Fibroblast of the aortic adventitia (primary cell): ENCODE measurements around the gene CYP2W1. TPM values are rescaled to one million over a fixed set of nuclear protein-coding genes. Genes with fewer than 3 reads are reported as not detected.

Source experiments
- DNase-seq: peaks from one replicate; pipeline ENCODE4 v3.0.0-alpha.2; 2010; ENCODE audit warnings: low read depth
- H3K4me3 ChIP-seq: 2 replicates; pipeline ENCODE4 v1.5.1; 2011; ENCODE audit warnings: low read depth, mild to moderate bottlenecking, control low read depth, low read length, moderate library complexity
- total RNA-seq: library from RNA; depleted of rRNA; stranded (reverse); fragments of >200 nt; gene quantifications from 2 replicates; pipeline ENCODE4 v1.2.3, GENCODE V29; 2012; ENCODE audit warnings: low replicate concordance
- TF ChIP-seq, protein P1 (sequence below): IDR thresholded peaks from 2 replicates; pipeline ENCODE4 v1.5.1; 2011; ENCODE audit warnings: mild to moderate bottlenecking, low read length, control low read depth, inconsistent platforms; ENCODE audit not compliant: insufficient read depth

The CYP2W1 gene
- total RNA-seq, 1 donor = not detected

DNA sequence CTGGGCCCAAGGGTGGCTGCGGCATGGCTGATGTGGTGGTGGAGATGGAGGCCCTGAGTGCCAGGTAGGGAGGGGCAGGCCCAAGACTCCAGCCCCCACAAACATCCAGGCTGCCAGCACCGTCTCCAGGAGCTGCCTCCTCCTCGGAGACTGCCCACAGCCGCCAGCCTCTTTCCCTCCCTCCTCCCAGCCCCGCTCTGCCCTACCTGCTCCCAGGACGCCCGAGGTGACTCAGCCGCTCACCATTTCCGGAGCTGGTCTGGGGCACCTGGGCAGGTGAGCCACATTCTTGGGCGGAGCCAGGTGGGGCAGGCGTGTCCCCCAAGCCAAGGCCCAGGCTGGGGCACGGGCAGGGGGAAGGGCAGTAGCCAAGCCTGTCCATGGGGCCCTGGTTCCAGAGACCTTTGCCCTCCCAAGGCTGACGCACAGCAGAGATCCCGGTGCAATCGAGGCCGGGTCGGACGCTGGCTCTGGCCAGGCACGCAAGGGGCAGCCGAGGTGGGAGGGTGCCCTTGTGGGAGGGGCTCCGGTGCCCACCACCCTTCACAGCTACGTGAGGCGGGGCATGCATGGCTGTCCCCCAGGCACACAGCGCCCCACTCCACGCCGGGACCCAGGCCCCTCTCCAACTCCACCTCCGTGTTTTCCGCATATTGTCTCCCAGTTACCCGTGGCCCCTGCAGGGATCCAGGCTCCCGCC is 37.3 kb upstream of the CYP2W1 start:
- DNase-seq = no peak
- no peak overlapping the region for H3K4me3 ChIP-seq
- TF ChIP-seq, protein P1, sequence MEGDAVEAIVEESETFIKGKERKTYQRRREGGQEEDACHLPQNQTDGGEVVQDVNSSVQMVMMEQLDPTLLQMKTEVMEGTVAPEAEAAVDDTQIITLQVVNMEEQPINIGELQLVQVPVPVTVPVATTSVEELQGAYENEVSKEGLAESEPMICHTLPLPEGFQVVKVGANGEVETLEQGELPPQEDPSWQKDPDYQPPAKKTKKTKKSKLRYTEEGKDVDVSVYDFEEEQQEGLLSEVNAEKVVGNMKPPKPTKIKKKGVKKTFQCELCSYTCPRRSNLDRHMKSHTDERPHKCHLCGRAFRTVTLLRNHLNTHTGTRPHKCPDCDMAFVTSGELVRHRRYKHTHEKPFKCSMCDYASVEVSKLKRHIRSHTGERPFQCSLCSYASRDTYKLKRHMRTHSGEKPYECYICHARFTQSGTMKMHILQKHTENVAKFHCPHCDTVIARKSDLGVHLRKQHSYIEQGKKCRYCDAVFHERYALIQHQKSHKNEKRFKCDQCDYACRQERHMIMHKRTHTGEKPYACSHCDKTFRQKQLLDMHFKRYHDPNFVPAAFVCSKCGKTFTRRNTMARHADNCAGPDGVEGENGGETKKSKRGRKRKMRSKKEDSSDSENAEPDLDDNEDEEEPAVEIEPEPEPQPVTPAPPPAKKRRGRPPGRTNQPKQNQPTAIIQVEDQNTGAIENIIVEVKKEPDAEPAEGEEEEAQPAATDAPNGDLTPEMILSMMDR = no peak

DNA sequence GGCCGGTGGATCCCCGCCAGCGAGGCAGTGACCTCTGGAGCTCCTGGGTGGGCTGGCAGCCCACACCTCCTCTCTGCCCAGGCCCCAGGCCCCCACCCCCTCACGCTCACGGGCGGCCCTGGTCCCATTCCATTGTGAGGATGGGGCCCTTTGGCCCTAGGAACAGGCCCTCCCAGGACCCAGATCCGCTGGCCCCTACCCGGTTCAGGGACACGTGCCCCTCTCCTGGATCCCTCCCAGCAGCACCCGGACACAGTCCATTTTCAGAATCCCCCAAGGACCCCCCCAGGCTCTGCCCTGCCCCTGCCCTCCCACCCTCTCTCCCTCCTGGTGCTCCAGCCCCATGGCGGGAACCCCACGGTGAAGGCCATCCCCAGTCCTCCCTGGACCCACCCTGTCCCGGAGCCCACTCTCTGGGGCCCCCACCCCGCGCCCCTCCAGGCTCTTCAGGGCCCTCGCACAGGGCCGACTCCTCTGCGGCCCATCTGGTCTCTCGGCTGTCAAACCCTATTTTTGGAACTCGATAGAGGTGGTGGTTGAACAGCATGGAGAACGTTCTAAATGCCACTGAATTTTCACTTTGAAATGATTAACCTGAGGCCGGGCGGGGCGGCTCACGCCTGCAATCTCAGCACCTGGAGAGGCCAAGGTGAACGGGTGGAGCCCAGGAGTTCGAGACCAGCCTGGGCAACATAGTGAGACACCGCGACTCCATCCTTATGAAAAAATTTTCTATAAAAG is 36.6 kb upstream of the CYP2W1 start:
- TF ChIP-seq, protein P1 = no peak
- H3K4me3 ChIP-seq = no peak overlapping the region
- DNase-seq = no peak

DNA sequence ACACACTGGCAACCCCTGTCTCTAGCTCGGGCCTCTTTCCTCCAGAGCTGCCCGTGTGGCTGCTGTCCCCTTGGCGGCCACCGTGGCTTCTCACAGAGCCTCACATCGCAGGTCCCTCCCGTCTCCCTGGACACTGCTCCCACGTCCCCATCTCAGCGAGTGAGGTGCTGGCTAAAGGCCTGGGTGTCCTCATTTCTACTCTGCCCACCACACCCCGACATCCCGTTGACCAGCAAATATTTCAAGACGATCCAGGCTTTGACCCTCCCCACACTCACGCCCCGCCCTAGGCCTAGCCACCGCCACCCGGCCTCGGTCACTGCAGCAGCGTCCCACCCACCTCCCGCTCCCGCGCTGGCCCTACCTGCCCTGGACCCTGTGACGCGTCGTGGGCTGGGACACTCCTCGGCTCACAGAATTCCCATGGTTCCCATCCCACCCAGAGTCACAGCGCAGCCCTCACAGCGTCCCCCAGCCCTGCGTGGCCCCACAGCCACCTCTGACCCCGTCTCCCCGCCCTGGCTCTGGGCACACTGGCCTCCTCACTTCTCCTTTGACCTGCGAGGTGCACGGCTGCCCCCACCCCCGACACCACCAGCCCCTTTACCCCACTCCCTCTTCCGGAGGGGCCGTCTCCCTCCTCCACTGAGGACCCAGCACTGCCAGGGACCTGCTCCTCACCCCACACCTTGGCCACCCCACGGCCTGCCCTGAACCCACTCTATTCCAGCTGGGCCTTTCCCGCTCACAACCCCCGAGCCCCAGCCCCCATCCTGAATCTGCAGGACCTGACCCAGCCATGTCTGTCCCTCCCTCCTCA is 35.4 kb upstream of the CYP2W1 start:
- no peak for DNase-seq
- no peak overlapping the region for H3K4me3 ChIP-seq
- TF ChIP-seq, protein P1 = no peak

DNA sequence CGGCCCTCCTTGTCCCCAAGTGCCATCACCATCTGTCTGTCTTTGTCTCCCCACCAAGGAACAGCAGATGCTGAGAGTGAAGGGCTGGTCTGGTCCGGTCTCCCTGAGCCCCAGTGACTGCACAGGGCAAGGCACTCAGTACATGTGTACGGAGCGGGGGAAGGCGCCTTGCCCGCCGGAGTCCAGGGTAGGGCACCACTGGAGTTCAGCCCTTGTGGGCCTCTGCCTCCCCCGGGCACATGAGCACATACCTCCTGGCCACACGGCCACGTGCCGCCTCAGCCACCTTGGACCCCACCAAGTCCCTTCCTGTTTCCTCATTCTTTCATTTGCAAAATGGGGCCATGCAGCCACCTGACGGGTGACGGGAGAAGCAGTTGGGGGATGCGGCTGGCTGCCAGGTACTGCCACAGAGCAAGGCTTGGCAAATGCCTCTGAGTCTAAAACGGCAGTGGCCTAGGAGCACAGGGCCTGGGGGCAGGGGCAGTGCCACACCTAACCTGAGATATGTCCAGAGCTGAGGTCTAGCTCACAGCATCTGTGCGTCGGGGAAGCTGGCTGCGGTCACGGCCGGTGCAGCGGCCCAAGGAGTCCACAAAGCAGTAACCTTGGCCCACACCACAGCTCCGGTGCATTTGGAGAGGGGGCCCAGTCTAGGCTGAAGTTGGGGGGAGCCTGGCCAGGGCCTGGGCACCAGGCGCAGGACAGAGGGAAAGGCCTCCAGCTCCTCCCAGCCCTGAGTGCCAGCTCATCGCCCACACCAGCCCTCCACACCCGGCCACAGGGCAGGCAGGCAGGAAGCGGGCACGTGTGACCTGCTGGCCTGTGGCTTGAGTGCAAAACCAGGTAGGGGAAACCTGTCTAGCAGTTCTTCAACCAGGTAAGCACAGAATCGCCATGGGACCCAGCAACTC is 33.7 kb upstream of the CYP2W1 start:
- no peak overlapping the region for H3K4me3 ChIP-seq
- DNase-seq = no peak
- TF ChIP-seq, protein P1 = no peak

DNA sequence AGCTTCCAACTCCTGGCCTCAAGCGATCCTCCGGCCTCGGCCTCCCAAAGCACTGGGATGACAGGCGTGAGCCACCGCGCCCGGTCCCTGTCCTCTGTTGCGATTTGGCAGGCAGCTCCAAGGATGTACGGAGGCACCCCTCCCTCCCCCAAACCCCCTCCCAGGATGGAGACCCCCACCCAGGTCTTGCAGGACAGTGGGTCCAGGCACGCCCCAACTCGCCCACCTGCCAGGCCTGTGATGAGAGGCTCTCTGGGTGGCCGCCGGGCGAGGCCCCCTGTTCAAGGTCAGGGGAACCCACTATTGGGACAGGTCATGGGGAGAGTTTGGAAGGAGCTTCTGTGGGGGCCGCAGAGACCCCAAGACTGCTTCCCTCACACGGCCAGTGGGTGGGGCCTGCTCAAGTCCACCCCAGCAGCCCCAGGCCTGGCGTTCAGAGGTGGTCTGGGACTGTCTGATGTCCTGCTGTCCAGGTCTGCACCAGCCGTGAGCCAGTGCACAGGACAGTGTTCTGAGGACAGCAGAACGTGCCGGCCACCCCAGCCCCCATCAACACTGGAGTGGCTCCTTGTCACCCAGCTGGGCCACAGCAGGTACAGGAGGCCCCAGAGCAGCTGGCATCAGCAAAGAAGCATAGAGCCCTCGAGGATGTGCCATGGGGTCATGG is 31.0 kb upstream of the CYP2W1 start:
- DNase-seq = no peak
- H3K4me3 ChIP-seq = no peak overlapping the region
- TF ChIP-seq, protein P1 = no peak
